Activated T-helper 1 cell treated with Interleukin-2 at 50 U/mL for 16 hours (primary cell): ENCODE results near the gene IDNK.

Experiments used
- DNase-seq: peaks from one replicate; pipeline ENCODE4 v3.0.0-alpha.2; 2020; ENCODE audit warnings: low read depth

The IDNK gene

DNA sequence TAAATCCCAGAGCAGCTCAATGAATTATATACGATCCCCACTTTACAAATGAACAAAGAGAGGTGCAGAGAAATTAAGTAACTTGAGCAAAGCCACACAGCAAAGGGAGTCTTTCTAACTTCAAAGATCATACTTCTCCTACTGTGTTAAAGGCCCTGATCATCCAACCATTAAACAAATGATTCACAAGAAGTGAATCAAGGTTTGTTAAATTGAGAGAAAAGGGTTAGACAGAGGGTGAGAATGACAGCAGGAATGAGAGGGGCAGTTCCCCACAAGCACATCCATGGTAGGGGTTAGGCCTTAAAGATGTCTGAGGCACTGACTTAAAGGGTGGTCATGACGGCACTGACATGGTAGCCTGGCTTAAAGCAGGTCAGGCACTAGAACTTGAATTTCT is 10.7 kb downstream of the IDNK start:
- no peak for DNase-seq

DNA sequence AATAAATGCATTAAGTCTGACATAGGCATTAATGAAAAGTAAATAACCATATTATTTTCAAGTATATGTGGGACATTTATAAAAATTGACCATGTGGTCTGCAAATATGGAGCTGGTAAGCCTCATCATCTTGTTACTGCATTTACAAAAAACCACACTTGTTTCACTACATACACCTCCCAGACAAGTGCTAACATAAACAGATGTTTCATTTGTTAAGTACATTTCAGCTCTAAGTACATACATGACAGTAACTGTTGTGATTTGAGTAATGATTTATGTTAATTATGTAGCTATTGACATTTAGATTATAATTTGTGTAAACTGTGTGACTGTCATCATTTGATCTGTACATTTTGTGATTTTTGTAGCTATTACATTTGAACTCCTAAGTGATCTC is 13.9 kb downstream of the IDNK start:
- no peak for DNase-seq

DNA sequence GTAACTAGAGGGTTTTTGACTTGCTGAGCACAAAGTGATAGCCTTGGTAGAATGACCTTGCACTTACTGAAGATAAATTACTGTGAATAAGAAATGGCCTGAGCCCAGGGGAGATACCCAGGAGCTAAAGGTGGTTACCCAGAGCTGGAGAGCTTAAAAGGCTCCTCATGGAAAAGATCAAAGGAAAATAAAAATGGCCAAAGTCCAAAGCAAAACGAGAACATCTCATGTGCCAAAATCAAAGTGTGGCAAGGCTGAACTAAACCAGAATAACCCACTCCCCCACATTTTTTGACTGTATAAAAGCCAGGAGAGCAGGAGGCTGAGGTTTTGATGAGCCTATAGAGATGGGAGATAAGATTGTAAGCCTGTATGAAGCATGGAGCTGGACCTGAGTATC is 14.4 kb downstream of the IDNK start:
- DNase-seq, result no peak

DNA sequence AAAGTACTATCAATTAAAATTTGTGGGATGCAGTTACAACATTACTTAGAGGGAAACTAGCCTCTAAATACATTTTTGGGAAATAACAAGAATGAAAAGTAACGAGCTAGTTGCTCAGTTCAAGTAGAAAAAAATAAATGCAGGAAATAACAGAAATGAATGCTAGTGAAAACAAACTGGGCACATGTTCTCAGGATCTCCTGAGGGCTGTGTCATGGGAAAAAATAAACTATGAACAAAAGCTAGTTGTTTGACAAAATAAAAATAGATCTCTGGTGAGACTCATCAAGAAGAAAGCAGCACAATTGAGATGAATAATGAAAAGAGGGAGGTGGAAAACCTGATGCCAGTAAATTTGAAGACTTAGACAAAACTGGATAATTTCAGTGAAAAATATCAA is 16.3 kb downstream of the IDNK start:
- DNase-seq, result no peak

GRCh38 chr9:83642793-83643192 is 19.9 kb downstream of the IDNK start:
- DNase-seq, result no peak

- no peak for DNase-seq
Measured at GRCh38 chr9:83646500-83647239, 23.7 kb downstream of the IDNK start.

GRCh38 chr9:83649080-83649479 is 26.1 kb downstream of the IDNK start:
- peak; percentile 57 for DNase-seq

- no peak for DNase-seq
Measured at GRCh38 chr9:83649515-83649914, 26.6 kb downstream of the IDNK start.

GRCh38 chr9:83651558-83651957 is 28.6 kb downstream of the IDNK start:
- no peak for DNase-seq

GRCh38 chr9:83652433-83652832 is 29.5 kb downstream of the IDNK start:
- DNase-seq, result no peak

DNA sequence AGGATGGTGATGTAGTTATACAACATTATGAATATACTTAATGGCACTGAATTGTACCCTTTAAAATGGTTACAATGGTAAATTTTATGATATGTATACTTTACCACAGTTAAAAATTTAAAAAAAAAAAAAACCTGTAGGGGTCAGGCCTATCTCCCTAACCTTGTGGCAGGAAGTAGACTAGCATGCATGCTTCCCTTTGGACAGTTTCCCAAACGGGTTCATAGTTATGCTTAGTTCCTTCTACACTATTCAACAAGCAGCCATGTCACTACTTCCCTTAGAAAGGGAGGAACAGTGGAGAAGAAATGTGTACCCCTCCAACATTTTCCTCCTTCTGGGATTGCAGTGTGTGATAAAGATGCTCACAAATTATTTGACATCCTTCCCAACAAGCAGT is 32.5 kb downstream of the IDNK start:
- no peak for DNase-seq

GRCh38 chr9:83656032-83656680 is 33.2 kb downstream of the IDNK start:
- no peak for DNase-seq

GRCh38 chr9:83656952-83657351 is 34.0 kb downstream of the IDNK start:
- no peak for DNase-seq

GRCh38 chr9:83662933-83663332 is 40.0 kb downstream of the IDNK start:
- no peak for DNase-seq

GRCh38 chr9:83665580-83666200 is 42.7 kb downstream of the IDNK start:
- no peak for DNase-seq

DNA sequence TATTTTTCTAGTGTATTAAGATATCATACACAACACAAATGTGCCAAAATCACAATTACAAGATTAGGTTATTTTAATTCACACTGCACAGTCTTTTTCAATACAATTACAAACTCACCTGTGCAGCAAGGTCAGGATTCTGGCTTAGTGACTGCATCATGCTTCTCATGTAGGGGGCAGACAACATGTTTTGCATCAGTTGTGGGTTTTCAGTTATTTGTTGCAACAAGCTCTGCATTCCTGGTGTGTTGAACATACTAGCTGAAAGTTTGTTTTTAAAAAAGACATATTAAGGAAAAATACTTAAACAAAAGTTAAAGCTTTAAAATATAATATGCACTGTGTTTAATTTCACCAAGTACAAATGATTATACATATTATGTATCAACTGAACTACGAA is 46.1 kb downstream of the IDNK start:
- no peak for DNase-seq

DNA sequence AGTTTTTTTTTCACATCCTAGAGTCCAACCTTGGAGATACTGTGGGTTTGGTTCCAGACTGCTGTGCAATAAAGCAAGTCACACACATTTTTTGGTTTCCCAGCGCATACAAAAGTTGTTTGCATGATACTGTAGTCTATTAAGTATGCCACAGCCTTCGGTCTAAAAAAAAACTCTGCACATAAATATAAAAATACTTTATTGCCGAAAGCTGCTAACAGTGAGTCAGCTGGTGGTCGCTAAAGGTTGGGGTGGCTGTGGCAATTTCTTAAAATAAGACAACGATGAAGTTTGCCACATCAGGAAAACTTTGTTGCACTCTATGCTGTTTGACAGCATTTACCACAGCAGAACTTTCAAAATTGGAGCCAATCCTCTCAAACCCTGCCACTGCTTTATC is 47.4 kb downstream of the IDNK start:
- no peak for DNase-seq

GRCh38 chr9:83671451-83671850 is 48.5 kb downstream of the IDNK start:
- DNase-seq, result no peak

GRCh38 chr9:83675466-83675865 is 52.5 kb downstream of the IDNK start:
- no peak for DNase-seq

DNA sequence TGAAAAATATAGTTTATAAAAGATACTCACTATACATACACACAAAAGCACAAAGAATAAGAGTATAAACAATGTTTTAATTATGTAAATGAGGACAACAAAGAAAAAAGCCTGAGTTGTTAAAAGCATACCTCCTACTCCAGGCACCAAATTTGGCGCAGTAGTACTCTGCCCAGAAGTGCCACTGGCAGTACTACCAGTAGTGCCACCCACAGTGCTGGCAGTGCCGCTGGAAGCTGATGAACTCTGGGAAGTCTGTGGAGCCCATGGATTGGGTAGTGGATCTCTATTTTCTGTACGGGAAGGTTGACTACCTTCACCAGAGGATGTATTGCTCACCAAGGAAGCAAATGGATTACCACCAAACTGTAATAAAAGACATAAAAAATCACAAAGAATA is 54.7 kb downstream of the IDNK start:
- DNase-seq, result no peak

GRCh38 chr9:83680233-83680632 is 57.3 kb downstream of the IDNK start:
- no peak for DNase-seq

GRCh38 chr9:83681490-83681889 is 58.5 kb downstream of the IDNK start:
- no peak for DNase-seq

- DNase-seq, result no peak
Measured at GRCh38 chr9:83688921-83689320, 66.0 kb downstream of the IDNK start.

DNA sequence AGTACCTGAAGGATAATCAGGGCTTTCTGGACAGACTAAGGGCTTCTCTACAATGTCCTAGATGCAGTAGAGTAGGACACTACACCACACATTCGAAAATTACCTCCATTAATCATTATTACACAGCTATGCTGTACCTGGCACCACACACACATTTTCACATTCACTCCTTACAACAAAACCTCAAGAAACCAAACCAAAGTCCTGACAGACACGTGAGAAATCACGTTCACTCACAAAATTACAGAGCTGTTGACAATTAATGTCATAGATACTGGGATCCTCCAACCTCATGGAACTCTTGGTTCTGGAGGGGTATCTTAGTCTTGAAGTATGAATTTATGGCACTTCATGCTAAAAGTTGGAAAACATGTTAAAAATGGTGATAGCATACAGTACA is 68.5 kb downstream of the IDNK start:
- no peak for DNase-seq
